HG03103 (cell line): ENCODE data around the gene KLF3.

ENCODE experiments used
- ATAC-seq: cut with Tn5 transposase; IDR thresholded peaks from one replicate; pipeline ENCODE4 v1.9.1; 2021; ENCODE audit warnings: low read depth; ENCODE audit not compliant: unreplicated experiment

KLF3 gene

DNA sequence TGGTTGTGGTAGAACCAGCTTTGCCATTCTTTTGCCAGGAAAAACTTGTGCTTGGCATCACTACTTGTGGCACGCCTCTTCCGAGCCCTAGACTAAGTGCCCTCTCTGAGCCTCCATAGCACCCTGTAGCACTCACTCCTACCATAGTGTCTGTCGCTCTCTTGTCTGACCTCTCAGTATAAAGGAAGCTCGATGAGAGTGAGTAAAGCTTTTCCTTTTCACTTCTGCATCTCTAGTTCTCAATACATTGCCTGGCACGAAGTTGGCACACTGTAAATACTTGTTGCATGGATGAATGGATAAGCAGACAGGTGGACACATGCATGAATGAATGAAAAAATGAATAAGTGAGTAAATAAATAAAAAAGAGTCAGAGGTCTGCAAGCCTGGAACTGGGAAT is 70.4 kb downstream of the KLF3 start:
- no peak for ATAC-seq

DNA sequence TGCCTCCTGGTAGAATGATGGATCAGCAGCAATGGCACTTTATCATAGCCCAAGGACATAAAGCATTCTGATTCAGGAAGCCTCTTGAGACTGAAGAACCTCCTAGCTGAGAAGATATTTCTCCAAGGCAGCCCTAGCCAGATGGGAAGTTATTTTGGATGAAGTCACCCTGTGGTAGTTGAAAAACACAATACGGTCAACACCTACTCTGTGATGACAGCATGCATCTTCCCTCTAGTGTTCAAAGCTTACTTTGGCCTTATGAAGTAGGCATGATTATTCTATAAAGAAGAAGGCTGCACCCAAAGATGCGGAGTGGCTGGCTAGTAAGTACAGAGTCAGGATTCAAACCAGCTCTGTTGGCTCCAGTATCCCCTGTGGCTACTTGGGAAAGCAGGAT is 70.9 kb downstream of the KLF3 start:
- no peak for ATAC-seq

DNA sequence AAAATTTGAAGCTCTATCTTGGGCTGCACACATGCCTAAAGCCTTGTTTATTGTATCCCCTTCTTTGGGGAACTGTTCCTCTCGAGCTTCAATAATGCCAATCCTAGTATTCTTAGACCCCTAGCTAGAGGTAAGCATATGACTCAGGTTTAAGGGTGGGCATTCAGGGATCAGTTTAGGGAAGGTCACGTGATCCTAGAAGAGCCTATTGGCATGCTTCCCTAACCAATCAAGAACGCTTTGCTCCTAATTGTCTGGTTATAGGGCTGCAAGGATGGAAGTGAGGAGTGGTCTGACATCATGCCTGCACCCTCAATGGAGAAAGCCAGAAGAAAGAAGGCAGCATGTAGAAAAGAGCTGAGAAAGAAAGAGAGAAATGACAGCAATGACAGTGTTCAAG is 71.9 kb downstream of the KLF3 start:
- ATAC-seq = no peak

DNA sequence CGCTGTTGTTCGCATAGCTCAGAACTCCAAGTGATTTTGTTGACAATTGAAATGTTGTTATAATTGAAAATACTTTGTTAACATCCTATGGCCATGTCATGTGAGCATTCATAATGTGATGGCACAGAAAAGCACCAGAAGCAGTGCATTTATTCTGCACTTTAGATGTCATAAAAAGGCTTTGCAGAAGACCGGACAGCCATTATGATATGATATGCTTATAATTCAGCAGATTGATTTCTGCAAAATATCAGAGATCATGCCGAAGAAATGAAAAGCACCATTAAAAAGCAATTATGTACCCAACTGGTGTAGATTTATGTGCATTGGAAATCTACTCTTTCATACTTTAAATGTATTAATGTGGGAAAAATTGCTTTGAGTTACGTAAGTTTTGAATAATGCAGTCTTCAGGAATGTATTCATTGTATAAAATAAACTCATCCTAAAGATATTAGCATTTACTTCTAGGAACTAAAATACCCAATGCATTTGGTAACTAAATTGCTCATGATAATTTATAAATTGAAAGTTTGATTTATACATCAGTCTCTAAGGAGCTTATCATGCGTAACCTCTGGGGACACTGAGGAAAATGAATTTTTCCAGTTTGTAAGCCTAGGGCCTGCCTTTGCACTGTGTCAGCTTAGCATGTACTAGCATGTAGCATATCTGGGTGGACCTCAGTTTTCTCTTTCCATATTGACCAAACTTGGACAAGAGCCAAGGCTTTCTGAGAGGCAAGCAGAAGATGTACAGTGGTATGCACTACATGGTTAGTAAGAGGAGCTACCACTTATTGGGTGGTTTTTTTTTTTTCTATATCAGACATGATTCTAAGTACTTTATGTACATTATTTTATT is 75.2 kb downstream of the KLF3 start:
- ATAC-seq = no peak

DNA sequence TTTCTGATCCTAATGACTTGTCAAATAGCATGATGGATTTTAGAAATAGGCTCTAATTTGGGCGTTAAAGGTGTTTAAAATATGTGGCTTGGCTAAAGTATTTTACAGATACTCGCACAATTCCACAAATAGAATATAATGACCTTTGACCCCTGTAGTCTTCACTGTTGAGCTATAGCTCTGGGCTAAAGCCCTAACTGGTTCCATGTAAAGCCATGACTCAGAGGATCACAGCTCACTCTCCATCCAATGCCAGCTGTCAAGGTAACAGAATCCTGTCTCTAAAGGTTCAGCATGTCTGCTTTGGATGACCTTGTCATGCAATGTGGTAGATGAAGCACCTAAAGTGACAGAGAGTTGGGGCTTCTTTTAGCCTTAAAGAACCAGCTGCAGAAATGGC is 76.3 kb downstream of the KLF3 start:
- ATAC-seq = no peak

DNA sequence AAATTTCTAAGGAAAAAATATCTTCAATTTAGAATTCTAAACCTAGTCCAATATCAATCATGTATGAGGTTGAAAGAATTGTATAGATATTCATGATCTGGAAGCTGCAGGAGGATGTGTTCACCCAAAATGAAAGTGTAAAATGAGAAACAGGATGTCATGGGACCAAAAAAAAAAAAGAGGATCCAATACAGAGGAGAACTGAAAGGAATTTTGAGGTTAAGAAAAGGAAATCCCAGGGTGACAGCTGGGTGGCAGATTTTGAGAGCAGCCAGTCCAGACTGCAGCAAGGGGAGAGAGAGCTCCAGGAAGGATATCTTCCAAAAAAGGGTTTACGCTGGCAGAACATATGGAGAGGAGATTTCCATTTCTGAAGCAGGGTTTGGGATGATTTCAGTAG is 79.9 kb downstream of the KLF3 start:
- ATAC-seq = no peak

DNA sequence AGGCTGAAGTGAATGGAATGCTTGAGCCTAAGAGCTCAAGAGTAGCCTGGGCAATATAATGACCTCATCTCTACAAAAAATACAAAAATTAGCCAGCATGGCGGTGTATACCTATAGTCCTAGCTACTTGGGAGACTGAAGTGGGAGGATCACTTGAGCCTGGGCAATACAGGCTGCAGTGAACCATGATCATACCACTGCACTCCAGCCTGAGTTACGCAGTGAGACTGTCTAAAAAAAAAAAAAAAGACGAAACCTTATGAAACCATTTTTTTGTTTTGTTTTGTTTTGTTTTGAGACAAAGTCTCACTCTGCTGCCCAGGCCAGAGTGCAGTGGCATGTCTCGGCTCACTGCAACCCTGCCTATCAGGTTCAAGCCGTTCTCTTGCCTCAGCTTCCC is 81.9 kb downstream of the KLF3 start:
- ATAC-seq = no peak

DNA sequence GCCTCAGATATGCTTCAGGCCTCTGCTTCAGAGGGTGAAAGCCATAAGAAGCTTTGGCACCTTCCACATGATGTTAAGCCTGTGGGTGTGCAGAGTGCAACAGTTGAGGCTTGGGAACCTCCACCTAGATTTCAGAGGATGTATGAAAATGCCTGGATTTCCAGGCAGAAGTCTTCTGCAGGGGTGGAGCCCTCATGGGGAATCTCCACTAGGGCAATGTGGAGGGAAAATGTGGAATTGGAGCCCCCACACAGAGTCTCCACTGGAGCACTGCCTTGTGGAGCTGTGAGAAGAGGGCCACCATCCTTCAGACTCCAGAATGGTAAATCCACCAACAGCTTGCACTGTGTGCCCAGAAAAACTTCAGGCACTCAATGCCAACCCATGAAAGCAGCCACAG is 83.6 kb downstream of the KLF3 start:
- ATAC-seq = no peak

DNA sequence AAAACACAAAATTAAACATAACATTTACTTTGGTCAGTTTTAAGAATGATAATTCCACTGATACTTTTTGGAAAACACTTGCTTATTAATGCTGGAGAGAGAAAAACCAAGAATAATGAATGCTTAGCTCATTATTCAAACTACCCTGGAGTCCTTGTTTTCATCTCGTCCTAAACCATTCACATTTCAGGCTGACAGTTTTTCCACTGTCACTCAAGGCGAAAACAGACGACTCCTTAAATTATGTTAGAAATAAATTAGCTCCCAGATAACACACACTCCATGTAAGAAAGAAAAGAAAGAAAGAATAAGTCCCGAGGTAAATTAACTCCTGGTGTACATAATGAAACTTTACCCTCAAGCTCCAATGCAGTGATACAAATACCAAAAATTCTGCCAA is 85.3 kb downstream of the KLF3 start:
- ATAC-seq = no peak
